ENCODE measurements around the gene TRIM62.

TRIM62 gene

DNA sequence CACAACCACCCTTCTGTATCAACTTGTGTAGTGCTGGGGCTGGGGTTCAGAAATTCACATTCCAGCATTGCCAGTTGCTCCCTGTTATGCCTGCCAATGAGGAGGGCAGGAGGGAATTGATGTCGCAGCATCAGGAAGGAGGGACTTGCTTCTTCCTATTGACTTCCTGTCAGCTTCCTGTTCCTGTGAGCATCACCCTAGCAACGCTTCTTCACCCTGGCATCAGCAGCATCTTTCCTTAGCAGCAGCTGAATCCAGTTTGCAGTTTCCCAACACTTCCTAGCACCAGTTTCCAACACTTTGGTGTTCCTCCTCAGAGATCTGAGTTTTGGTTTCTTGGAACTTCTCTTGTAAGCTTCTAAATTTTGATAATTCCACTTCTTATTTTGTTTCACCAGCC lies 8.9 kb upstream of the TRIM62 start:
- no peak for TF ChIP-seq EZH2phosphoT487 (IDR thresholded peaks at IDR 0.05; ENCODE audit: borderline replicate concordance)
- TF ChIP-seq, protein P1, sequence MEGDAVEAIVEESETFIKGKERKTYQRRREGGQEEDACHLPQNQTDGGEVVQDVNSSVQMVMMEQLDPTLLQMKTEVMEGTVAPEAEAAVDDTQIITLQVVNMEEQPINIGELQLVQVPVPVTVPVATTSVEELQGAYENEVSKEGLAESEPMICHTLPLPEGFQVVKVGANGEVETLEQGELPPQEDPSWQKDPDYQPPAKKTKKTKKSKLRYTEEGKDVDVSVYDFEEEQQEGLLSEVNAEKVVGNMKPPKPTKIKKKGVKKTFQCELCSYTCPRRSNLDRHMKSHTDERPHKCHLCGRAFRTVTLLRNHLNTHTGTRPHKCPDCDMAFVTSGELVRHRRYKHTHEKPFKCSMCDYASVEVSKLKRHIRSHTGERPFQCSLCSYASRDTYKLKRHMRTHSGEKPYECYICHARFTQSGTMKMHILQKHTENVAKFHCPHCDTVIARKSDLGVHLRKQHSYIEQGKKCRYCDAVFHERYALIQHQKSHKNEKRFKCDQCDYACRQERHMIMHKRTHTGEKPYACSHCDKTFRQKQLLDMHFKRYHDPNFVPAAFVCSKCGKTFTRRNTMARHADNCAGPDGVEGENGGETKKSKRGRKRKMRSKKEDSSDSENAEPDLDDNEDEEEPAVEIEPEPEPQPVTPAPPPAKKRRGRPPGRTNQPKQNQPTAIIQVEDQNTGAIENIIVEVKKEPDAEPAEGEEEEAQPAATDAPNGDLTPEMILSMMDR (conservative IDR thresholded peaks at IDR 0.05; ENCODE audit: low read length), result no peak

DNA sequence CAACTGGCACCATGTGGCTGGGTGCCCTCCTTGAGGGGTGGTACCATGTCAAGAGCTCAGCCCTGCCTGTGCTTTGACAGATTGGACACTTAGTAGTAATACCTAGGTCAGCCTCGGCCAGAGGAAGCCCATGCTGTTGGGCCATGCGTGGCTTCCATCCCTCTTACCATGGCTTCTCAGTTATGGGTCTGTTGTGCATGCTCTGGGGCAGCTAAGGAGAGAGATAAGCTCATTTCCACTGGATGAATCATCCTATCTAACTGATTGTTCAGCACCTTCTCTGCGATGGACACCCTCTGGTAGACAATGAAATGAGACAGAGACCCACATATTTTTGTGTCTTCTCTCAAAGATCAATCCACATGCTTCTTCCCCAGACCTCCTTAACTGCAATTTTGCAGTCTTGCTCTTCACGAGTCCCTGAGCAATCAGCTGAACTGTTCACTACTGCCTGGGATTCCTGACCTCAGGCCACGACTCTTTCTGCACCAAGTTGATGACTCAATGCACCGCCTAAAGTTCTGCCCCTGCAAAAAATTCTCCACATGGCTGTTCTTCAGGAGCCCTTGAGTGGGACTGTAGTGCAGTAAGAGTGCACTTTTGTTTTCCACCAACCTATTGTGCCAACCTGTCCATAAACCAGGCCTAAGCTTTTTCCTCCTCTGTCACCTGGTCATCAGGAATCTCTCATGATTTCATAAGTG lies 6.9 kb upstream of the TRIM62 start:
- no peaks in the 10 kb centered on the region for H3K9me3 ChIP-seq (ENCODE audit: insufficient read depth, low read depth, low read length)
- H3K36me3 ChIP-seq (ENCODE audit: insufficient read depth, low read length), result no peaks in the 10 kb centered on the region
- no peak overlapping the region for H3K4me3 ChIP-seq (ENCODE audit: low read length, poor library complexity, severe bottlenecking)
- H3K79me2 ChIP-seq (ENCODE audit: insufficient read depth, low read length), result no peaks in the 10 kb centered on the region
- H3K9ac ChIP-seq (ENCODE audit: low read depth, low read length, poor library complexity, severe bottlenecking), result no peak overlapping the region
- no peaks in the 10 kb centered on the region for H3K27me3 ChIP-seq (ENCODE audit: insufficient read depth, low read length, poor library complexity, severe bottlenecking)
- no peak for TF ChIP-seq EZH2phosphoT487 (IDR thresholded peaks at IDR 0.05; ENCODE audit: borderline replicate concordance)
- TF ChIP-seq, protein P1 (conservative IDR thresholded peaks at IDR 0.05; ENCODE audit: low read length), result no peak
- no peaks in the 10 kb centered on the region for H4K20me1 ChIP-seq (ENCODE audit: insufficient read depth, low read length, poor library complexity, severe bottlenecking)
- no peaks in the 10 kb centered on the region for H3K4me1 ChIP-seq (ENCODE audit: insufficient read depth, low read length, poor library complexity, severe bottlenecking)
- H3F3A ChIP-seq (ENCODE audit: low read depth), result no peaks in the 10 kb centered on the region
- H3K9me2 ChIP-seq (replicated peaks; ENCODE audit: low read depth, low read length), result no peaks in the 10 kb centered on the region
- no peak overlapping the region for H2AFZ ChIP-seq (ENCODE audit: low read length)
- H3K4me2 ChIP-seq (ENCODE audit: low read depth, low read length, poor library complexity, severe bottlenecking), result no peak overlapping the region

More for the DNA sequence above, 8.9 kb upstream of the TRIM62 start:
- Histone ChIP-seq H4K20me1 (ENCODE audit: insufficient read depth, low read length, poor library complexity, severe bottlenecking) (no peaks in the 10 kb centered on the region), H3K27me3 (ENCODE audit: insufficient read depth, low read length, poor library complexity, severe bottlenecking) (no peaks in the 10 kb centered on the region), H3K9me2 (replicated peaks; ENCODE audit: low read depth, low read length) (no peaks in the 10 kb centered on the region), H3F3A (ENCODE audit: low read depth) (no peaks in the 10 kb centered on the region), H3K36me3 (ENCODE audit: insufficient read depth, low read length) (no peaks in the 10 kb centered on the region), H2AFZ (ENCODE audit: low read length) (no peak overlapping the region; the same call in 1 of the 2 replicates), H3K4me1 (ENCODE audit: insufficient read depth, low read length, poor library complexity, severe bottlenecking) (no peaks in the 10 kb centered on the region), H3K9me3 (ENCODE audit: insufficient read depth, low read depth, low read length) (no peaks in the 10 kb centered on the region), H3K4me2 (ENCODE audit: low read depth, low read length, poor library complexity, severe bottlenecking) (no peak overlapping the region), H3K9ac (ENCODE audit: low read depth, low read length, poor library complexity, severe bottlenecking) (no peak overlapping the region), H3K4me3 (ENCODE audit: low read length, poor library complexity, severe bottlenecking) (no peak overlapping the region), H3K79me2 (ENCODE audit: insufficient read depth, low read length) (no peaks in the 10 kb centered on the region)

GRCh38 chr1:33186936-33187335 lies 5.1 kb upstream of the TRIM62 start:
- peaks cover 8% of the 10 kb centered on the region for H3K4me1 ChIP-seq (ENCODE audit: insufficient read depth, low read length, poor library complexity, severe bottlenecking)
- no peaks in the 10 kb centered on the region for H3F3A ChIP-seq (ENCODE audit: low read depth)
- H3K9ac ChIP-seq (ENCODE audit: low read depth, low read length, poor library complexity, severe bottlenecking), result no peak overlapping the region
- no peaks in the 10 kb centered on the region for H3K36me3 ChIP-seq (ENCODE audit: insufficient read depth, low read length)
- no peak overlapping the region for H3K4me2 ChIP-seq (ENCODE audit: low read depth, low read length, poor library complexity, severe bottlenecking)
- H3K9me2 ChIP-seq (replicated peaks; ENCODE audit: low read depth, low read length), result no peaks in the 10 kb centered on the region
- H3K9me3 ChIP-seq (ENCODE audit: insufficient read depth, low read depth, low read length), result no peaks in the 10 kb centered on the region
- H3K79me2 ChIP-seq (ENCODE audit: insufficient read depth, low read length), result no peaks in the 10 kb centered on the region
- H2AFZ ChIP-seq (ENCODE audit: low read length), result no peak overlapping the region
- TF ChIP-seq, protein P1 (conservative IDR thresholded peaks at IDR 0.05; ENCODE audit: low read length), result no peak
- no peak for TF ChIP-seq EZH2phosphoT487 (IDR thresholded peaks at IDR 0.05; ENCODE audit: borderline replicate concordance)
- H4K20me1 ChIP-seq (ENCODE audit: insufficient read depth, low read length, poor library complexity, severe bottlenecking), result no peaks in the 10 kb centered on the region
- no peaks in the 10 kb centered on the region for H3K27me3 ChIP-seq (ENCODE audit: insufficient read depth, low read length, poor library complexity, severe bottlenecking)
- no peak overlapping the region for H3K4me3 ChIP-seq (ENCODE audit: low read length, poor library complexity, severe bottlenecking)

All from Loucy (cell line).